GM12878 (cell line): ENCODE results near the gene ABI2. TPM values are rescaled to one million over a fixed set of nuclear protein-coding genes. Genes with fewer than 3 reads are reported as not detected.

Source experiments
- ATAC-seq: fragments of 200-7000 bp; cut with Tn5 transposase; 3 replicates; pipeline ENCODE4 v1.9.1; 2020; ENCODE audit warnings: mild to moderate bottlenecking, moderate library complexity
- BruUV-seq: library from RNA; stranded (reverse); fragments of 400-500 nt; replicated peaks from 2 replicates; lab custom pipeline; 2021; lab: Mats Ljungman, UMichigan
- CTCF ChIA-PET: fragments of 300-600 bp; sonication (Branson Sonifier 250); formaldehyde crosslinking; extraction: SDS; loops from one replicate; lab custom pipeline; 2021; ENCODE audit warnings: inconsistent platforms; lab: Yijun Ruan, JAX
- POLR2A ChIA-PET: fragments of 350-600 bp; formaldehyde crosslinking; extraction: SDS; loops from one replicate; lab custom pipeline; 2021; ENCODE audit warnings: inconsistent platforms; lab: Charles Lee
- RAD21 ChIA-PET: fragments of 300-600 bp; sonication (Branson Sonifier 250); formaldehyde crosslinking; loops from one replicate; lab custom pipeline; 2023; ENCODE audit warnings: antibody characterized with exemption; ENCODE audit not compliant: unreplicated experiment; lab: Charles Lee
- SMC1A ChIA-PET: fragments of 300-600 bp; sonication (Branson Sonifier 250); formaldehyde crosslinking; loops from one replicate; lab custom pipeline; 2023; ENCODE audit not compliant: unreplicated experiment, uncharacterized antibody; lab: Charles Lee
- DNase-seq: peaks from one replicate; pipeline ENCODE4 v3.0.0-alpha.2; 2011; ENCODE audit warnings: low read depth, low spot score
- FAIRE-seq: peaks from 3 replicates; lab custom pipeline; 2011; peaks lifted over from hg19 to GRCh38; lab: Jason Lieb, UNC
- H2AFZ ChIP-seq: 2 replicates; pipeline ENCODE4 v1.6.0; 2011; ENCODE audit warnings: low read depth, low read length, control low read depth; ENCODE audit not compliant: control insufficient read depth
- H3K27ac ChIP-seq: 2 replicates; pipeline ENCODE4 v1.5.1; 2011; ENCODE audit warnings: control low read depth; ENCODE audit not compliant: control insufficient read depth, insufficient read depth
- H3K27me3 ChIP-seq, 2 experiments: replicated peaks in 1 of 2; 2 replicates each; pipeline versions ENCODE4 v1.6.0 to v1.6.1; 2011; ENCODE audit warnings: low read length in 1 of 2; ENCODE audit not compliant: control insufficient read depth in 2 of 2, insufficient read depth in 2 of 2
- H3K36me3 ChIP-seq, 2 experiments: 2 replicates each; pipeline ENCODE4 v1.5.1; 2011; ENCODE audit warnings: low read length in 1 of 2; ENCODE audit not compliant: control insufficient read depth in 2 of 2, insufficient read depth in 2 of 2
- H3K4me1 ChIP-seq: 2 replicates; pipeline ENCODE4 v1.6.1; 2011; ENCODE audit warnings: mild to moderate bottlenecking, low read length, moderate library complexity, mixed read lengths; ENCODE audit not compliant: control insufficient read depth, insufficient read depth
- H3K4me2 ChIP-seq: 2 replicates; pipeline ENCODE4 v1.6.0; 2011; ENCODE audit warnings: control low read depth; ENCODE audit not compliant: control insufficient read depth, insufficient read depth
- H3K4me3 ChIP-seq: fragments of 200-600 bp; sonication (generic); 2 replicates; pipeline ENCODE4 v1.5.1; 2016
- H3K79me2 ChIP-seq: 2 replicates; pipeline ENCODE4 v1.6.0; 2011; ENCODE audit warnings: low read length; ENCODE audit not compliant: control insufficient read depth, insufficient read depth
- H3K9ac ChIP-seq: 2 replicates; pipeline ENCODE4 v1.8.0; 2011; ENCODE audit warnings: low read length, control low read depth, mixed read lengths; ENCODE audit not compliant: control insufficient read depth, insufficient read depth
- H3K9me3 ChIP-seq: replicated peaks from 3 replicates; pipeline ENCODE4 v1.5.1; 2011; ENCODE audit warnings: mild to moderate bottlenecking, low read length; ENCODE audit not compliant: control insufficient read depth, insufficient read depth
- H4K20me1 ChIP-seq: 2 replicates; pipeline ENCODE4 v1.6.0; 2011; ENCODE audit not compliant: control insufficient read depth, insufficient read depth
- BMI1 ChIP-seq: fragments of 450-650 bp; IDR thresholded peaks from 2 replicates; pipeline ENCODE4 v1.6.1; 2016; ENCODE audit warnings: mild to moderate bottlenecking, moderate library complexity, borderline replicate concordance
- MLLT1 ChIP-seq: fragments of 450-650 bp; IDR thresholded peaks from 2 replicates; pipeline ENCODE4 v1.6.1; 2016; ENCODE audit warnings: mild to moderate bottlenecking
- MXI1 ChIP-seq: fragments of 150-350 bp; IDR thresholded peaks from 2 replicates; pipeline ENCODE4 v1.6.1; 2011; ENCODE audit warnings: low read depth, mild to moderate bottlenecking, inconsistent platforms, low read length, improper control_type of control experiment
- PAX5 ChIP-seq: IDR thresholded peaks from 2 replicates; pipeline ENCODE4 v1.6.1; 2011; ENCODE audit warnings: low read depth, low read length, borderline replicate concordance
- PAX8 ChIP-seq: fragments of 450-650 bp; IDR thresholded peaks from 2 replicates; pipeline ENCODE4 v1.6.1; 2017; ENCODE audit warnings: mild to moderate bottlenecking, moderate library complexity
- YBX1 ChIP-seq: fragments of 450-650 bp; IDR thresholded peaks from 2 replicates; pipeline ENCODE4 v1.6.1; 2016; ENCODE audit warnings: antibody characterized with exemption
- ZNF384 ChIP-seq: IDR thresholded peaks from 2 replicates; pipeline ENCODE4 v1.6.1; 2012; ENCODE audit warnings: low read depth, mild to moderate bottlenecking, low read length, improper control_type of control experiment, borderline replicate concordance
- in situ Hi-C: fragments of 300-500 bp; cut with MboI; formaldehyde crosslinking; loops from 9 replicates; pipeline ENCODE4 v1.14.3; 2018; ENCODE audit warnings: mixed read lengths
- intact Hi-C: fragments of 100-400 bp; cut with micrococcal nuclease; formaldehyde crosslinking; loops from one replicate; pipeline ENCODE4 v1.14.2; 2022; ENCODE audit not compliant: unreplicated experiment
- polyA plus RNA-seq, 11 experiments: library from polyadenylated mRNA; depleted of rRNA in 4 of 11; unstranded in 6 of 11; stranded (reverse) in 5 of 11; fragments of >200 nt; fragmentation: Nextera tagmentation in 4 of 11; fragmentation: Illumina TruSeq in 1 of 11; extraction: Ambion mirVana in 4 of 11; extraction: Trizol in 1 of 11; gene quantifications; 1 replicate in 1 of 11; 2 replicates in 10 of 11; pipeline versions ENCODE4 v1.2.1 to v1.2.3, GENCODE V29; 2011 to 2016; ENCODE audit warnings: inconsistent platforms in 2 of 11, missing spikeins in 2 of 11, low read depth in 1 of 11
- total RNA-seq, 4 experiments: library from RNA; depleted of rRNA in 3 of 4; stranded (reverse); fragments of >200 nt in 3 of 4; fragmentation: Illumina TruSeq in 1 of 4; extraction: Trizol in 1 of 4; gene quantifications; 2 replicates each; pipeline versions ENCODE4 v1.2.1 to v1.2.3, GENCODE V29; 2013 to 2021
- TF ChIP-seq, protein P1 (sequence below): fragments of 450-650 bp; IDR thresholded peaks from 2 replicates; pipeline ENCODE4 v1.6.1; 2017; ENCODE audit warnings: antibody characterized with exemption, mild to moderate bottlenecking, moderate library complexity

The ABI2 gene
- total and polyA plus RNA-seq, 10 of the 15 experiments (the other 5 are each of a cell fraction or from before 2014, with no cell fraction given): 8.9 to 44.5 (median 30.3) TPM

- ChIA-PET SMC1A (interaction anchor here (0.7 to 1.2 kb wide), 3 partner anchors 9 to 18 kb away, joined by 3 read pairs; no protein-coding TSS in a partner anchor), RAD21 (no interaction called here), POLR2A (interaction anchor here (0.7 kb wide), 1 partner anchor 337 kb away, joined by 3 read pairs; no protein-coding TSS in a partner anchor), CTCF (interaction anchor here (0.8 to 1.0 kb wide), 2 partner anchors 18 to 417 kb away, joined by 3 read pairs; no protein-coding TSS in a partner anchor)
- H3K27me3 ChIP-seq: no peaks in the 10 kb centered on the region
- H3K79me2 ChIP-seq: no peaks in the 10 kb centered on the region
- H4K20me1 ChIP-seq: no peaks in the 10 kb centered on the region
- H3K9ac ChIP-seq: no peak overlapping the region
- no peak for ATAC-seq
- no peaks in the 10 kb centered on the region for H3K9me3 ChIP-seq
- H3K4me2 ChIP-seq: no peak overlapping the region
- no peak overlapping the region for H3K4me3 ChIP-seq
- no peaks in the 10 kb centered on the region for H3K4me1 ChIP-seq
- H2AFZ ChIP-seq: no peak overlapping the region
- in situ Hi-C loops: no loop called here
- FAIRE-seq: no peak
- DNase-seq: no peak
- H3K27ac ChIP-seq: no peak overlapping the region
- no peak for TF ChIP-seq YBX1
- TF ChIP-seq, protein P1, sequence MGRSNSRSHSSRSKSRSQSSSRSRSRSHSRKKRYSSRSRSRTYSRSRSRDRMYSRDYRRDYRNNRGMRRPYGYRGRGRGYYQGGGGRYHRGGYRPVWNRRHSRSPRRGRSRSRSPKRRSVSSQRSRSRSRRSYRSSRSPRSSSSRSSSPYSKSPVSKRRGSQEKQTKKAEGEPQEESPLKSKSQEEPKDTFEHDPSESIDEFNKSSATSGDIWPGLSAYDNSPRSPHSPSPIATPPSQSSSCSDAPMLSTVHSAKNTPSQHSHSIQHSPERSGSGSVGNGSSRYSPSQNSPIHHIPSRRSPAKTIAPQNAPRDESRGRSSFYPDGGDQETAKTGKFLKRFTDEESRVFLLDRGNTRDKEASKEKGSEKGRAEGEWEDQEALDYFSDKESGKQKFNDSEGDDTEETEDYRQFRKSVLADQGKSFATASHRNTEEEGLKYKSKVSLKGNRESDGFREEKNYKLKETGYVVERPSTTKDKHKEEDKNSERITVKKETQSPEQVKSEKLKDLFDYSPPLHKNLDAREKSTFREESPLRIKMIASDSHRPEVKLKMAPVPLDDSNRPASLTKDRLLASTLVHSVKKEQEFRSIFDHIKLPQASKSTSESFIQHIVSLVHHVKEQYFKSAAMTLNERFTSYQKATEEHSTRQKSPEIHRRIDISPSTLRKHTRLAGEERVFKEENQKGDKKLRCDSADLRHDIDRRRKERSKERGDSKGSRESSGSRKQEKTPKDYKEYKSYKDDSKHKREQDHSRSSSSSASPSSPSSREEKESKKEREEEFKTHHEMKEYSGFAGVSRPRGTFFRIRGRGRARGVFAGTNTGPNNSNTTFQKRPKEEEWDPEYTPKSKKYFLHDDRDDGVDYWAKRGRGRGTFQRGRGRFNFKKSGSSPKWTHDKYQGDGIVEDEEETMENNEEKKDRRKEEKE: no peak
- no peak for TF ChIP-seq ZNF384
- no peak for TF ChIP-seq MLLT1
- TF ChIP-seq PAX8: no peak
- no peak for TF ChIP-seq BMI1
- no peak for TF ChIP-seq MXI1
- TF ChIP-seq PAX5: no peak
- BruUV-seq: no TSS peak
- intact Hi-C loops: no loop called here
- H3K36me3 ChIP-seq: no peaks in the 10 kb centered on the region
Observed at GRCh38 chr2:203463266-203463678, 135.1 kb downstream of the ABI2 start.
